Measurements from ENCODE around the gene GORASP2. TPM values are rescaled to one million over a fixed set of nuclear protein-coding genes. Genes with fewer than 3 reads are reported as not detected.

GORASP2 gene
- total and polyA plus RNA-seq, 2 experiments from 2014 or later, result 70.4 to 132 TPM

GRCh38 chr2:171013851-171014250, 84.8 kb downstream of the GORASP2 start:
- no peaks in the 10 kb centered on the region for H3K4me1 ChIP-seq (ENCODE audit: insufficient read depth)
- H3K79me2 ChIP-seq (ENCODE audit: insufficient read depth), result 0 out of 2 replicates have a peak, but pooled peaks cover 4% of the 10 kb centered on the region
- H3K9me3 ChIP-seq (ENCODE audit: low read depth), result no peaks in the 10 kb centered on the region
- H3K27ac ChIP-seq, result no peak overlapping the region
- no peak for TF ChIP-seq EZH2phosphoT487 (IDR thresholded peaks at IDR 0.05; ENCODE audit: insufficient read depth, low read depth)
- TF ChIP-seq EZH2 (IDR thresholded peaks at IDR 0.05; ENCODE audit: insufficient read depth, poor library complexity, severe bottlenecking), result no peak
- no peaks in the 10 kb centered on the region for H3K9me2 ChIP-seq (ENCODE audit: insufficient read depth)
- H3K9ac ChIP-seq, result no peak overlapping the region
- WGBS, 2 experiments (ENCODE audit: low coverage in 1 of 2, low lambda C conversion rate in 2 of 2, missing lambda C conversion rate in 2 of 2), result 43 to 60% methylated on average over 1 of the region's 1 CpG
- no peaks in the 10 kb centered on the region for H3K27me3 ChIP-seq (replicated peaks; ENCODE audit: insufficient read depth)
- peaks cover 18% of the 10 kb centered on the region for H3K36me3 ChIP-seq (ENCODE audit: low read depth)
- no peak overlapping the region for H2AFZ ChIP-seq
- no peak for DNase-seq
- in situ Hi-C loops (cut with MboI), result no loop called here
- no peaks in the 10 kb centered on the region for H3F3A ChIP-seq (ENCODE audit: insufficient read depth)
- no peaks in the 10 kb centered on the region for H4K20me1 ChIP-seq (ENCODE audit: insufficient read depth)
- H3K4me2 ChIP-seq (ENCODE audit: unreplicated experiment), result no peak overlapping the region
- no peak overlapping the region for H3K4me3 ChIP-seq

- Histone ChIP-seq H3K4me2 (ENCODE audit: unreplicated experiment) (no peak overlapping the region), H3K36me3 (ENCODE audit: low read depth) (peaks cover 15% of the 10 kb centered on the region), H2AFZ (no peak overlapping the region), H3K4me3 (no peak overlapping the region), H3F3A (ENCODE audit: insufficient read depth) (0 out of 2 replicates have a peak, but pooled peaks cover 8% of the 10 kb centered on the region), H3K27ac (no peak overlapping the region), H3K9me3 (ENCODE audit: low read depth) (no peaks in the 10 kb centered on the region), H4K20me1 (ENCODE audit: insufficient read depth) (no peaks in the 10 kb centered on the region), H3K27me3 (replicated peaks; ENCODE audit: insufficient read depth) (no peaks in the 10 kb centered on the region), H3K79me2 (ENCODE audit: insufficient read depth) (peaks cover 18% of the 10 kb centered on the region; the same call in 1 of the 2 replicates), H3K4me1 (ENCODE audit: insufficient read depth) (peaks cover 5% of the 10 kb centered on the region), H3K9me2 (ENCODE audit: insufficient read depth) (no peaks in the 10 kb centered on the region), H3K9ac (no peak overlapping the region)
- TF ChIP-seq EZH2phosphoT487 (IDR thresholded peaks at IDR 0.05; ENCODE audit: insufficient read depth, low read depth), result no peak
- no peak for TF ChIP-seq EZH2 (IDR thresholded peaks at IDR 0.05; ENCODE audit: insufficient read depth, poor library complexity, severe bottlenecking)
- in situ Hi-C loops (cut with MboI), result no loop called here
- 98% methylated on average over 9 of the region's 9 CpGs for WGBS, 2 experiments (ENCODE audit: low coverage in 1 of 2, low lambda C conversion rate in 2 of 2, missing lambda C conversion rate in 2 of 2)
- DNase-seq, result no peak
Observed at GRCh38 chr2:171016125-171016524, 87.1 kb downstream of the GORASP2 start.

Other genes starting within 250 kb of the GORASP2 start
- not detected in 2 replicates for gene SP5, start 213.9 kb upstream of the GORASP2 start, total RNA-seq (2014; rRNA removed; shearing (Covaris generic))
- gene SP5, start 213.9 kb upstream of the GORASP2 start, polyA plus RNA-seq (2016; fragmentation: Nextera tagmentation; extraction: Ambion mirVana), result not detected in 2 replicates
- not detected in 2 replicates for gene ERICH2, start 158.9 kb upstream of the GORASP2 start, total RNA-seq (2014; rRNA removed; shearing (Covaris generic))
- gene ERICH2, start 158.9 kb upstream of the GORASP2 start, polyA plus RNA-seq (2016; fragmentation: Nextera tagmentation; extraction: Ambion mirVana), result not detected in 2 replicates
- 0.13 and 2.6 TPM in 2 replicates for gene GAD1, start 112.4 kb upstream of the GORASP2 start, total RNA-seq (2014; rRNA removed; shearing (Covaris generic))
- gene GAD1, start 112.4 kb upstream of the GORASP2 start, polyA plus RNA-seq (2016; fragmentation: Nextera tagmentation; extraction: Ambion mirVana), result 0.49 and 0.81 TPM in 2 replicates
- gene TLK1, start 231.6 kb downstream of the GORASP2 start, total RNA-seq (2014; rRNA removed; shearing (Covaris generic)), result 9.6 and 23.6 TPM in 2 replicates
- gene TLK1, start 231.6 kb downstream of the GORASP2 start, polyA plus RNA-seq (2016; fragmentation: Nextera tagmentation; extraction: Ambion mirVana), result 23.7 and 25.6 TPM in 2 replicates